GM12891 (cell line): ENCODE measurements around the gene DAB2IP.

Source experiments
- PAX5 ChIP-seq: IDR thresholded peaks from 2 replicates; pipeline ENCODE4 v1.6.1; 2011; ENCODE audit warnings: low read length, moderate library complexity, mild to moderate bottlenecking; ENCODE audit not compliant: insufficient read depth, severe bottlenecking
- POLR2A ChIP-seq: IDR thresholded peaks from 2 replicates; pipeline ENCODE4 v1.6.1; 2011; ENCODE audit warnings: low read depth, low read length, control low read depth
- POLR2AphosphoS5 ChIP-seq: IDR thresholded peaks from 2 replicates; pipeline ENCODE4 v1.6.1; 2011; ENCODE audit warnings: low read depth, low read length, control low read depth
- POU2F2 ChIP-seq: IDR thresholded peaks from 2 replicates; pipeline ENCODE4 v1.6.1; 2011; ENCODE audit warnings: low read depth, mild to moderate bottlenecking, control low read depth, low read length, moderate library complexity
- SPI1 ChIP-seq: IDR thresholded peaks from 2 replicates; pipeline ENCODE4 v1.6.1; 2011; ENCODE audit warnings: low read depth, low read length, control low read depth
- TAF1 ChIP-seq: IDR thresholded peaks from 2 replicates; pipeline ENCODE4 v1.6.1; 2011; ENCODE audit warnings: low read depth, low read length, control low read depth

DNA sequence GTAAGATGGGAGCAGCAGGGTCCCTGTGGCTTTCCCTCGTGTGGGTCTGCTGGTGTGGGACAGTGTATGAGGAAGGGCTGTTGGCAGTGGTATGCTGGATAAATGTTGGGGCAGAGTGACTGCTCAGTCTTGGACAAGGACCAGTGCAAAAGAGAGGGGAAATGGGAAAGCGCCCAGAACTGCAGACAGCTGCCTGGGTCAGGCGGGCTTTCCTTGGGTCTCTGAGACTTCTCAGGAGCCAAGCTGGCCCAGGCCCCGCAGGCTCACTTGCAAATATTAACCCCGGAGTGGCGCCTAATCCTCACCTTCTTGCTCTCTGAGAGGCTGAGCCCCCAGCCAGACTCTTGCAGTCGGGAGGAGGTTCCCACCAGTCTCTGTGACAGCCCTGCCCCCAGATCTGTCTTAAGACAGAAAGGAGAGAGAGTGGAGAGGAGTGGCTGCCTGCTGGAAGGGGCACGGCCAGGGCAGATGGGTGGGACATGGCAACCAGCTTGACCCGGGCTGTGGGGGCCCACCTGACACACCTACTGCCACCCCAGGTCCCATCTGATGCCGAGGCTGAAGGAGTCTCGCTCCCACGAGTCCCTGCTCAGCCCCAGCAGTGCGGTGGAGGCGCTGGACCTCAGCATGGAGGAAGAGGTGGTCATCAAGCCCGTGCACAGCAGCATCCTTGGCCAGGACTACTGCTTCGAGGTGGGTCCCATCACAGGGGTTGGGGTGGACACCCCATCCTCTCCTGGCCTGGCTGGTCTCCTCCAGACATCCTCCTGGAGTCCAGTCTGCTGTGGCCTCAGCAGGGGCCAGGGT, 105.2 kb downstream of the DAB2IP start:
- no peak for TF ChIP-seq POLR2AphosphoS5
- TF ChIP-seq POLR2A: no peak
- no peak for TF ChIP-seq TAF1
- TF ChIP-seq POU2F2: no peak
- TF ChIP-seq PAX5: no peak
- TF ChIP-seq SPI1: no peak
